Measurements from ENCODE around the gene PER3. TPM values are rescaled to one million over a fixed set of nuclear protein-coding genes. Genes with fewer than 3 reads are reported as not detected.

The PER3 gene
- total and polyA plus RNA-seq, 12 donors, result 2.1 to 36.3 (median 16.9) TPM

GRCh38 chr1:7811476-7811875 lies 27.4 kb downstream of the PER3 start:
- intact Hi-C loops (cut with DNase I), result loop anchor here in 1 of 10 donors (10.0 kb wide), 1 partner anchor 93 kb away; no protein-coding TSS in a partner anchor
- peaks cover 0 to 100% (median 65%) of the 10 kb centered on the region in 9 donors for H3K36me3 ChIP-seq
- ATAC-seq, result no peak

GRCh38 chr1:7813677-7814373 lies 29.7 kb downstream of the PER3 start:
- peaks cover 0 to 100% (median 71%) of the 10 kb centered on the region in 9 donors for H3K36me3 ChIP-seq
- ATAC-seq, result no peak
- DNase-seq, result no peak
- H3K4me1 ChIP-seq, result no peaks in the 10 kb centered on the region
- H3K4me3 ChIP-seq, result no peak overlapping the region
- H3K27ac ChIP-seq, result no peak overlapping the region
- H3K9me3 ChIP-seq, result peaks cover 0 to 17% (median 9%) of the 10 kb centered on the region in 11 donors
- TF ChIP-seq CTCF (IDR thresholded peaks at IDR 0.05), result no peak
- whole genome bisulfite sequencing, 2 donors, result 87 to 95% methylated on average over 3 of the region's 3 CpGs
- intact Hi-C loops (cut with DNase I), result loop anchor here in 1 of 10 donors (10.0 kb wide), 1 partner anchor 91 kb away; no protein-coding TSS in a partner anchor
- H3K27me3 ChIP-seq, result no peaks in the 10 kb centered on the region

More at GRCh38 chr1:7811476-7811875, 27.4 kb downstream of the PER3 start:
- Histone ChIP-seq H3K4me3 (no peak overlapping the region), H3K27ac (no peak overlapping the region), H3K4me1 (no peaks in the 10 kb centered on the region), H3K9me3 (peaks cover 0 to 17% (median 9%) of the 10 kb centered on the region in 11 donors), H3K27me3 (no peaks in the 10 kb centered on the region)
- WGBS, 2 donors, result 93 to 95% methylated on average over 6 of the region's 6 CpGs
- TF ChIP-seq CTCF (IDR thresholded peaks at IDR 0.05), result no peak
- no peak for DNase-seq

- intact Hi-C loops (cut with DNase I), result no loop called here
- ATAC-seq, result no peak
- H3K27ac ChIP-seq, result no peak overlapping the region
- no peak for DNase-seq
- no peaks in the 10 kb centered on the region for H3K27me3 ChIP-seq
- no peak for TF ChIP-seq CTCF (IDR thresholded peaks at IDR 0.05)
- H3K36me3 ChIP-seq, result peaks cover 0 to 100% (median 73%) of the 10 kb centered on the region in 9 donors
- no peaks in the 10 kb centered on the region for H3K9me3 ChIP-seq
- H3K4me1 ChIP-seq, result no peaks in the 10 kb centered on the region
- no peak overlapping the region for H3K4me3 ChIP-seq
- 82 to 85% methylated on average over 3 of the region's 3 CpGs for WGBS, 2 donors
These were observed 37.2 kb downstream of the PER3 start for GRCh38 chr1:7821282-7821681.

- no peak for ATAC-seq
- no peaks in the 10 kb centered on the region for H3K27me3 ChIP-seq
- H3K4me1 ChIP-seq, result no peaks in the 10 kb centered on the region
- peaks cover 0 to 100% (median 70%) of the 10 kb centered on the region in 9 donors for H3K36me3 ChIP-seq
- intact Hi-C loops (cut with DNase I), result no loop called here
- no peak for TF ChIP-seq CTCF (IDR thresholded peaks at IDR 0.05)
- 95 to 96% methylated on average over 8 of the region's 8 CpGs for WGBS, 2 donors
- H3K4me3 ChIP-seq, result no peak overlapping the region
- no peaks in the 10 kb centered on the region for H3K9me3 ChIP-seq
- no peak for DNase-seq
- no peak overlapping the region for H3K27ac ChIP-seq
These were observed 40.6 kb downstream of the PER3 start for GRCh38 chr1:7824701-7825100.
